Fibroblast of skin of abdomen (primary cell): ENCODE data around the gene LHX5.

Experiments used
- DNase-seq: peaks from one replicate; pipeline ENCODE4 v3.0.0-alpha.2; 2013

Gene LHX5

DNA sequence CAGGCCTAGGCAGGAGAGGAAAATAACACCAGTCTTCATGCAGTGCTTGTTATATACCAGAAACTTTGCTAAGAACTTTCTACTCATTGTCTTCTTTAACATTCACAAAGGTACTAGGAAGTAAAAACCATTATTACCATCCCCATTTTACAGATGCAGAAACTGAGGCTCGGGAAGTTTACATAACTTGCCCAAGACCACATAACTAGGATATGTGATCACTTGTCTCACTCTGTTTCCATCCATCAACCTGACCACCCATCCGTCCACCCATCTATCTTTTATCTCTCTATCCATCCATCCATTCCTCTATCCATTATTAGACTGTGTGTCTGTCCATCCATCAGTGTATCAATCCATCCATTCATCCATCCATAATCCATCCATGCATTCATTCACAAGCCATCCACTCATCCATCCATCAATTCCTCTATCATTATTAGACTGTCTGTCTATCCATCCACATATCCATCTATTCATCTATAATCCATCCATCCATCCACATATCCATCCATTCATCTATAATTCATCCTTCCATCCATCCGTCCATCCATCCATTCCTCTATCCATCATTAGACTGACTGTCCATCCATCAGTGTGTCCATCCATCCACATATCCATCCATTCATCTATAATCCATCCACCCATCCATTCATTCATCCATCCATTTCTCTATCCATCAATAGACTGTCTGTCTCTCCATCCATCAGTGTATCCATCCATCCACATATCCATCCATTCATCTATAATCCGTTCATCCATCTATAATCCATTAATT lies 33.0 kb downstream of the LHX5 start:
- no peak for DNase-seq

DNA sequence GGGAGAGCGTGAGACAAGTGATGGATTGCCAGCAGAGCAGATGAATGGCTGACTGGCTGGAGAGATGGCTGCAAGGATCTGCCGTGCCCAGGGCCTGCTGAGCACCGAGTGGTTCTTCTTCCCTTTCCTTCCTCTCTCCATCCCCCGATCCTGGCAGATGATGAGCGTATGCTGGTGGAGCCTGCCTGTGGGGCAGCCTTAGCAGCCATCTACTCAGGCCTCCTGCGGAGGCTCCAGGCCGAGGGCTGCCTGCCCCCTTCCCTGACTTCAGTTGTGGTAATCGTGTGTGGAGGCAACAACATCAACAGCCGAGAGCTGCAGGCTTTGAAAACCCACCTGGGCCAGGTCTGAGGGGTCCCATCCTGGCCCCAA lies 34.0 kb downstream of the LHX5 start:
- DNase-seq, result no peak

DNA sequence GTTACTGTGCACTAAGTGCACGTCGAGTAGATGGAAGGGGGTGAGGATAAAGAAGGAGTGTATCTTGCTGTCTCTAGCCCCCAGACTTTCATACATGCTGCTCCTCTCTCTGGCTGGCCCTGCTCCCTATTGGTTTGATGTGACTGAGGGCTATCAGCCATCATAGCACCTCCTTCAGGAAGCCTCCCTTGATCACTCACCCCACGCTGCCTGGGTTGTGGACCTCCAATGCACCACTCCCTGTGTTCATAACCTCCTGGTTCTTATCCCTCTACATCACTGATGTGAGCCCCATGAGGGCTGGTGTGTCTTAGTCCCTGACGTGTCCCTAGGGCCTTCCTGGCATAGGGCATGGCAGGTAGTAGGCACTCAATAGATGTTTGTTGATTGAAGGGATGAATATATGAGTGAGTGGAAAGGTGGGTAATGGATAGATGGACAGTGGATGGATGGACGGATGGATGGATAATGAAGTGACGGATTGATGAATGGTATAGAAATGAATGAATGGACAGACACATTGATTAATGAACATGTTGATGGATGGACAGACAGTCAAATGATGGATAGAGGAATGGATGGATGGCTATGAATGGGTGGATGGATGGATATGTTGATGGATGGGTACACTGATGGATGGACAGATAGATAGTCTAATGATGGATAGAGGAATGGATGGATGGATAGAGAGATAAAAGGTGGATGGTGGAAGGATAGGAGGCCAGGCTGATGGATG lies 34.5 kb downstream of the LHX5 start:
- no peak for DNase-seq

DNA sequence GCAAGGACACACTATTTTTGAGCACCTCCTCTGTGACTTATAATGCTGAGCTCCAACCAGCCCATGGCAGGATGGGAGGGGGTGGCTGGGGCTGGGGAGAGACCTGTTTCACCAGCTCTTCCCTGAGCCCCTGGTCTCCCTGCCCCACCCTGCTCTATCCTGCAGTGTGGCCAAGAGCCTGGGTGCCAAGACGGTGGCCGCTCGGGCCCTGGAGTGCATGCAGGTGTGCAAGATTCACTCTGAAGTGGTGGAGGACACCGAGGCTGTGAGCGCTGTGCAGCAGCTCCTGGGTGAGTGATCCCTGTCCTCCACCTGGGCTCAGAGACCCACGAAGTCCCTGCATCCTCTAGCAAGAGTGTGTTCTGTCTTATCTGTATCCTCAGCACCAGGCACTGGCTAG lies 35.1 kb downstream of the LHX5 start:
- DNase-seq, result no peak

DNA sequence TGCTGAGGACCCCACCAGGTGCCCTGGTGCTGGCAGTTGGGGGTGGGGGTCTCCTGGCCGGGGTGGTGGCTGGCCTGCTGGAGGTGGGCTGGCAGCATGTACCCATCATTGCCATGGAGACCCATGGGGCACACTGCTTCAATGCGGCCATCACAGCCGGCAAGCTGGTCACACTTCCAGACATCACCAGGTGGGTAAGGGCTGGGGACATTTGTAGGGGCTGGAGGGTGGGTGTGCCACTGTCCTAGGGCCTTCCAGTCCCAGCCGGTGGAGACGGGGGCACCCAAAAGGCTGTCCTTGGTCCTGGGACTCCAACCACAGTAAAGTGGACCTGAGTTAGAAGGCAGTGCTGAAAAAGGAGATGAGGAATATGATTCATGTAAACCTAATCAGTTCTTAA lies 36.3 kb downstream of the LHX5 start:
- no peak for DNase-seq

DNA sequence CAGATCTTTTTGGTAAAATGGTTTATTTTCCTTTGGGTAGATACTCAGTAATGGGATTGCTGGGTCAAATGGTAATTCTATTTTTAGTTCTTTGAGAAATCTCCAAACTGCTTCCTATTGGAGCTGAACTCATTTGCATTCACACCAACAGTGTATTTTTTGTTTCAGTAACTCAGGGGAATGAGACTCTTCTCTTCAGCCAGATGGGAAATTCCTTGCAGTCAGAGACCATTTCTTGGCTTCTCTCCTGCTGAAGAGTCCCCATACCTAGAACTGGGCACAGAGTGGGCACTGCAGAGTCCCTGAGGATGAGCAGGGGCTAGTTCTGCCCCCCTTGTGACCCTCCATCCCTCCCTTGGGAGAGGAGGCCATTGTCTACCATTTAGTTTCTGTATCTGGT lies 38.7 kb downstream of the LHX5 start:
- no peak for DNase-seq

DNA sequence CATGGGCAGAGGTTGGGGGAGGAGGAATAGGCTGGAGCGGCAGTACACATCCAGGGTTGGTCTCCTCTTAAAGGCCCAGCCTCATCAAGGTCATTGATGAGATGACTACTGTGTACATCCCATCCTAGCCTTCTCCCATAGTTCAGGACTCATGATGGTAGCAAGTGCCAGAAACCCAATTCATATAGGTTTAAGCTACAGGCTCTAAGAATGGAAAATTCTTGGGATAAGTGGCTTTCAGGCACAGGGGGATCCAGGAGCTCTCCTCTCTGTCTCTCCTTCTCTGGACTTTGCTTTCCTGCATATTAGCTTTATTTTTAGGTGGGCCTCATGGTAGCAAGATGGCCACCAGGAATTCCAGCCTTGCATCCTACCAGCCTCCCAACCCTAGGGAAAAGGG lies 43.2 kb downstream of the LHX5 start:
- DNase-seq, result no peak

DNA sequence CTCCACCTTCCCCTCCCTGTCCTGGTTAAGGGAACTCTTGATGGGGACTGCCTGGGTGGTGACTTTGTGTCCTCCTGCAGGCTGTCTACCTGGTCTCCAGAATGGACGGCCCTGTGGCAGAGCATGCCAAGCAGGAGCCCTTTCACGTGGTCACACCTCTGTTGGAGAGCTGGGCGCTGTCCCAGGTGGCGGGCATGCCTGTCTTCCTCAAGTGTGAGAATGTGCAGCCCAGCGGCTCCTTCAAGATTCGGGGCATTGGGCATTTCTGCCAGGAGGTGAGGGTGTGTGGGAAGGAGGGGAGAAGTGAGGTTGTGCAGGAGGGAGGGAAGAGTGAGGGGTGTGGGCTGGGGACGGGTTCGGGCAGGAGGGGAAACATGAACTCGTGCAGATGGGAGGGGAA lies 43.8 kb downstream of the LHX5 start:
- DNase-seq, result no peak

DNA sequence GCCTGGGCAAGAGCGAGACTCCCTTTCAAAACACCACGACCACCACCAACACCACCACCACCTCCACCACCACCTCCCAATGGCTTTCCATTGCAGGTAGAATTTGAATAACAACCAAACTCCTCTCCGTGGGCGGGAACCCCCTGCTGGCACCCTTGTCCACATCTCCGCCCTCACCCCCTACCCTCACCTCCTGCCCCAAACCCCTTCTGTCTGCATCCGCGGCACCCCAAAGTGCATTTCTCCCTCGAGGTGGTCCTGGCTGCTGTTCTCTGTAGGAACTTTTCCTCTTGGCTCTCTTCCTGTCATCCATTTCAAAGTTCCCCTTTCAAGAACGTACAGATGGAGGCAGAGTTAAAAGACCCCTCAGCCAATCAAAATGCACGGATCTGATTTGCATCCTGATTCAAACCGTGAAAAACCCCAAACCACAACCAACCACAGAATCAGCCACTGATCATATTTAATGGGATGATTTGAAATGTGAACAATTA lies 45.7 kb downstream of the LHX5 start:
- peak; percentile 6 for DNase-seq

DNA sequence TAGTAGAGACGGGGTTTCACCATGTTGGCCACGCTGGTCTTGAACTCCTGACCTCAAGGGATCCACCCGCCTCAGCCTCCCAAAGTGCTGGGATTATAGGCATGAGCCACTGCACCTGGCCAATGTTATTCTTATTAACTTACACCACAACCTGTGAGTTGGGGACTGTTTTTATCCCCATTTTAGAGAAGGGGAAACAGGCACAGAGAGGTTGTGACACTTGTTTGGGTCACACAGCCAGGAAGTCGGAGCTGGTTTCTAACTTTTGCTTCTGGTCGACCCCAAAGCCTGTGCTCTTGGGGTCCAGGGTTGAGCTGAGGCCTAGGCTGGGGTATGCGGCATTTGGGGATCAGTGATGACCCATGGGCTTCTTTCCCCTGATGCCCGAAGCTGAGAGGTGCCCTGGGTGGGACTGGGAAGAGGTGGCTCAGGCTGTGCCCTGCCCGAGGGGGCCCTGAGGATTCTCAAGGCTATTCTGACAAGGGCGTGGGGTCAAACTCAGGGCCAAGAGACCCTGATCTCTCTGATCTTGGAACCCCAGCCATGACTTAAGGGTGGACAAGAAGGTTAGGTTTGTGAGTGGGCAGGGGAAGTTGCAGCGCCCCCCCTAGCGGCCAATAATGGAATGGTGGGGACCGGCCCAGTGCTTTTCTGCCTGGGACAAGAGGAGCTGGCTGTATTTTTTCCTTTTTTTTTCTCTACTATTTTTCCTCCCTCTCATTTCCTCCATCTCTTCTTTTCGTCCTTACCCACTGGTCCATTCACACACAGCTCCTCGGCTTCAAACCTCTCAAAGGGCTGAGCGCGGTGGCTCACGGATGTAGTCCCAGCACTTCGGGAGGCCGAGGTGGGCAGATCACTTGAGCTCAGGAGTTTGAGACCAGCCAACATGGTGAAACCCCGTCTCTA lies 46.5 kb downstream of the LHX5 start:
- peak; percentile 33 for DNase-seq

DNA sequence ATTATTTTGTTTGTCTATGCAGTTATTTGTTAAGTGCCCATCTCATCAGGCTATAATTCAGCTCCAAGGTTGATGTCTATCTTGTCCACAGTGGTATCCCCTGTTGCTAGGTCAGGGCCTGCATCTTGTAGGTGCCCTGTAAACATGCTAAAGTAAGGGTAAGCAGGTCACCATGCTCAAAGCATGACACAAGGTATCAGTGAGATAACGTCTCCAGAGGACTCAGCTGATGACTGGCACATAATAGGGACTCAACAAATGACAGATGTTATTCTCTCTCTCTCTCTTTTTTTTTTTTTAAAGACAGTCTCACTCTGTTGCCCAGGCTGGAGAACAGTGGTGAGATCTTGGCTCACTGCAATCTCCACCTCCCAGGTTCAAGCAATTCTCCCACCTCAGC lies 47.2 kb downstream of the LHX5 start:
- DNase-seq, result no peak

DNA sequence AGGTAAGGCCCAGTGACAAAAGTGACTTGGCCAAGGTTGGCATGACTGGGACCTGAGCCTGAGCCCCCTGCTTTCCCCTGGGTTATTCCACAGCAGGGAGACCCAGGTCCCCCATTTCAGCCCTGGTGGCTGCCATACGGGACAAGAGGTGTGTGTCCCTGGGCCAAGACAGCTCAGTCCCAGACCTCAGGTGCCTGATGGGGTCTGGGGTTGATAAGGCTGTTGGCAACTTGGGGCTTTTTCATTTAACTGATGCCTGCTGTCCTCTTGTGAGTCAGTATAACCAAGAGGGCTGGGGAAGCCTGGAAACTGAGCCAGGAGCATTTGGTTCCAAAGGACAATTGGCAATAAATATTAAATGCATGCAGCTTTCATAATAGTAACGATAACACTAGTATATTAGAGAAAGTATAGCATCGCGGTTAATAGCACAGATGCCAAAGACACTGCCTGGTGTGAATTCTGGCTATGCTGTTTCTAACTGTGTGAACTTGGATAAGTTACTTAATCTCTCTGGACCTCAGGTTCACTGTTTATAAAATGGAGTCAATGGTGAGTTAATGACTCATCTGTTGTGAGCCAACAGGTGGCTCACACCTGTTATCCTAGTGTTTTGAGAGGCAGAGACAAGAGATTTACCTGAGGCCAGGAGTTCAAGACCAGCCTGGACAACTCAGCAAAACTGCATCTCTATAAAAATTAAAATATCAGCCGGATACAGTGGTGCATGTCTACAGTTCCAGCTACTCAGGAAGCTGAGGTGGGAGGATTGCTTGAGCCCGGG lies 48.6 kb downstream of the LHX5 start:
- no peak for DNase-seq

DNA sequence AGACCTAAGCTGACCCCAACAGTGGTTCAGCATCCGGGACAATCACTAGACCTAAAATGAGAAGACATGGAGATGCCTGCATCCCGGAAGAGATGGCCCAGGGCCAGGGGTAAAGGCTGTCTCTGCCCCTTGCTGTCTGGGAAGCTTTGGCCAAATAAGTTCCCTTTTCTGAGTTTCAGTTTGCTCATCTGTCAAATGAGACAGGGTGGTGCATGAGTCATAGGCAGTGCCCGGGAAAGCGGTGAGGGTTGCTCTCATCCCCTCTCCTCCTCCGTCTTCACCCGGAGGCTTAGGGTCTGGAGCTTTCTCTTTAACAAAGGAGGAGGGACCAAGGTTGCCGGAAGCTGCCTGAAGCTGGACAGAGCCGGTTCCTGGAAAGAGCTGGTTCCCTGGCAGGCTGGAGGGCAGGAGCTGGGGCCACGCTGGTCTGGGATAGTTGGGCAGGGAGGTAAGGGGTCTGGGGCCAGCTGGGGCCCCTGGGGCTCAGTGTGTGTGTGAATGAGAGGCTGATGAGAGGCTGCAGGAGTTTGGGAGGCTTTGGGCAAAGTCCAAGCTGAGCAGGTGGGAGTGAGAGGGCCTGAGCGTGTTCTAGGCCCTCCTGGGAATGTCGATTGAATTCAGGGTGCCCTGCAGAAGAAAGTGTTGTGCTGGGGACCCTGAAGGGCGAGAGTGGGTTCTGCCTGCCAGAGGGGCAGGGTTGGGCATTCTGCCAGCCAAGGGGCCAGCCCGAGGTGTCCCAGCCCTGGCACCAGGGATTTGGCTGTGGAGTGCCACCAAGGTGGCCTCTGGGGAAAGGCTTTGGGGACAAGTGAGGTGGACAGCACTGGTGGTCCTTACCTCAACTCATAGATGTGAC lies 49.4 kb downstream of the LHX5 start, which contains the start of gene SDSL:
Gene SDSL, plus strand, starts transcription at position 351 of the 856 bp plus-strand sequence. CDS start 5,603 bp downstream, outside the sequence.
- DNase-seq, result peak; percentile 77

DNA sequence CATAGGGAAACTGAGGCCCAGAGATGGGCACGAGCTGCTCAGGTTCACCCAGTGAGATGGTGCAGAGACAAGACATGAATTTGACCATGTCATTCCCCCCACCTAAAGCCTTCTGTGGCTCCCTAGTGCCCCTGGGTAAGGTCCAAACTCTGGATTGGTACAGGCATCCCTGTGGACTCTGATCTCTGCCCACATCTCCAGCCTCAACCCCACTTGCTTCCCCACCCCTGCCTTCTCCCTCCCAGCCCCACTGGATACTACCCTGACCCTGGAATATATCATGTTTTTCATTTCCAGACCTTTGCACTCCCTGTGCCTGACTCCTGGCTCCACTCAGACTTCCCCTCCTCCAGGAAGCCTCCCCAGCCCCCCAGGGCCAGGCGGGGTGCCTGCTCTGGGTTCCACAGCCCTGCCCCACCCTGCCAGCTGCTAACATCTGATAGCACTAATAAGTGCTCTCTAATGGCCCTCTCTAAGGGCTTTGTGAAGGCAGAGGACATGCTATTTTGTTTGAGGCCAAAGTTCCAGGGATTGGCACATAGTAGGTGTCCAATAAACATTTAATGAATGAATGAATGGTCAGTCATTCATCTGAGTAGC lies 50.6 kb downstream of the LHX5 start:
- no peak for DNase-seq

DNA sequence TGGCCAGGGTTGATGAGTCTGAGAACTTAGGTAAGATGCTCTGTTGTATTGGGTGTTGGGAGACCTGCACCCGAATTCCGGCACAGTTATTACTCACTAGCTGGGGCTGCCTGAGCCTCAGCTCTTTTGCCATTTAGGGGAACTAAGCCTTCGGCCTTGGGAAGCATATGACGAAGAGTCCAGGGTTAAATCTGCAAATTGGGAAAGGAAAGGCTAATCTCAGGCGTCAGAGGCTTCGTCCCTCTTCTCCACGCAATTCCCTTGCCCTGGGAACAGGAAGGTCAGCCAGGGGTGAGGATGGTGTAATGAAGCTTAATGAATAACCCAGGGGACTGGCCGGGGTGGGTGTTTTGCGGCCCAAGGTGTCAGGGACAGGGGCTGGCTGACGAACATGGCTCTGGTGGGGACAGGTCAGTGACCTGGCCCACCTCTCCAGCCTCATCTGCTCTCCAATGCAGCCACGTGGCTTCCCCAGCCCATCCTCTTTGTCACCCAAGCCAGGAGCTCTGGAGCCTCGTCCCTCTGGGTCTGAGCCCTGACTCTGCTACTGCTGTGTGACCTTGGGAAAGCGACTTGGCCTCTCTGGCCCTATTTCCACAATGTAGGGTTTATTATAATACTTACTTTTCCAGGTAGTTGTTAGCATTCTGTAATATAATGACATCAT lies 53.3 kb downstream of the LHX5 start:
- DNase-seq, result no peak

DNA sequence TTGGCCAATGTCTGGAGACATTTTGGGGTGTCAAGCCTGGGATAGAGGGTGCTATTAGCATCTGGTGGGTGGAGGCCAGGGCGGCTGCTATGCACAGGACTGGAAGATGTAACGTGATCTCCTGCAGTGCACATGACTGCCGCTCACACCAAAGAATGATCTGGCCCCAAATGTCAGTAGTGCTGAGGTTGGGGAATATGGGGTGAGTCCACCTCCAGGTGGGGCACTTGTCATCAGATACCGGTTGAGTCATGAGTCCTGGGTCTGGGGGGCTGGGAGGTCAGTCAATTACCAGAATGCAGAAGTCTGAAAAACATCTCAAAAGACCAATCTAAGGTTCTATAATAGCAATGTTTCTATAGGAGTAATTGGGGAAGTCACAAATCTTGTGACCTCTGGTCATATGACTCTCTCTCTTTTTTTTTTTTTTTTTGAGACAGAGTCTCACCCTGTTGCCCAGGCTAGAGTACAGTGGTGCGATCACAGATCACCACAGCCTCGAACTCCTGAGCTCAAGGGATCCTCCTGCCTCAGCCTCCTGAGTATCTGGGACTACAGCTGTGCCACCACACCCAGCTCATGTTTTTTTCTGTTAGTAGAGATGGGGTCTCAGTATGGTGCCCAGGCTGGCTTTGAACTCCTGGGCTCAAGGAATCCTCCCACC lies 55.4 kb downstream of the LHX5 start:
- no peak for DNase-seq

DNA sequence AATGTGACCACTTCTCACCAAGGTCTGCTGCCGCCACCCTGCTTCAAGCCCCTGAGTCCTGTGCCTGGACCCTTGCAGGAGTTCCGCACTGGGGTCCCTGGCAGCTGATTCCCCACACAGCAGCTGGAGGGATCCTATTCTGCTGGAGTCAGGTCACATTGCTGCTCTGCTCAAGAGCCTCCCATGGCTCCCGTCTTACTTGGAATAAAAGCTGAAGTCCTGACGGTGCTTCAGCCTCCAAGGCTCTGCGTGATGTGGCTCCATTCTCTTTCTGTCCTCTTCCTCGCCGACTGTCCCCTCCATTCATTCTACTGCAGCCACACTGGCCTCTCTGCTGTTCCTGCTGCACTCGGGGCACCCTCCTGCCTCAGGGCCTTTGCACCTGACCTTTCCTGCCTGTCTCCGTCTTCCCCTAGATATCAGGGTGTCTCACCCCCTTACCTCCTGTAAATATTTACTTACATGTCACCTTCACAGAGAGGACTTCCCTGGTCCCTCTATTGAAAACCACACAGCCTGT lies 57.1 kb downstream of the LHX5 start:
- DNase-seq, result no peak

DNA sequence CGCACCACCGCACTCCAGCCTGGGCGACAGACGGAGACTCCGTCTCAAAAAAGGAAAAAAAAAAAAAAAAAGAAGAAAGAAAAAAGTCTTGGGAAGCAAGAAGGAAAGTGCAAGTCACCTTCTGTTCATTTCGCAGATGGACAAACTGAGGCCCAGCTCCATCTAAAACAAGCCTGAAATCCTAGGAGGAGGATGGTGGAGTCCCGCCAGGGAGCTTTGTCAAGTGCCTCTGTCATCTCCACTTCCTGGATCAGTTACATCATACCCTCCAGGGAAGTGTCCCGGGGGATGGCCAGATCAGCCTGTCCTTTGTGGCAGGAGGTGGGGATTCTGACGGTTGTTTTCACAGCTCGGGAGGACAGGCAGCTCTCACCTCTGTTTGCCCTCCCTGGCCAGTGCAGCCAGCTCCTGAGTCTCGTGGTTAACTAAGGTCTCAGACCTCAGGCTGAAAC lies 58.2 kb downstream of the LHX5 start:
- peak; percentile 16 for DNase-seq
